WTC11 (cell line): ENCODE results near the gene PSD4. TPM values are rescaled to one million over a fixed set of nuclear protein-coding genes. Genes with fewer than 3 reads are reported as not detected.

Experiments used
- ATAC-seq: fragments of 200-7000 bp; cut with Tn5 transposase; 2 replicates; pipeline ENCODE4 v1.10.0; 2021; ENCODE audit warnings: mild to moderate bottlenecking, moderate library complexity
- CTCF ChIA-PET: fragments of 300-600 bp; sonication (Branson Sonifier 250); formaldehyde crosslinking; loops from one replicate; lab custom pipeline; 2021; ENCODE audit warnings: antibody characterized with exemption; lab: Charles Lee
- POLR2A ChIA-PET: fragments of 350-600 bp; sonication (Branson Sonifier 250); formaldehyde crosslinking; loops from one replicate; lab custom pipeline; 2021; ENCODE audit warnings: antibody characterized with exemption; lab: Charles Lee
- DNase-seq: peaks from one replicate; pipeline ENCODE4 v3.0.0; 2021; ENCODE audit warnings: low spot score
- H3K27ac Mint-ChIP-seq: 2 replicates; pipeline ENCODE4 v1.8.0; 2021; ENCODE audit warnings: mixed read lengths
- H3K27me3 Mint-ChIP-seq: 2 replicates; pipeline ENCODE4 v1.8.0; 2021; ENCODE audit warnings: low read depth, mild to moderate bottlenecking, moderate library complexity, mixed read lengths
- H3K36me3 Mint-ChIP-seq: 2 replicates; pipeline ENCODE4 v1.8.0; 2021; ENCODE audit warnings: mixed read lengths
- H3K4me1 Mint-ChIP-seq: 2 replicates; pipeline ENCODE4 v1.8.0; 2022; ENCODE audit warnings: mixed read lengths
- H3K4me3 Mint-ChIP-seq: 2 replicates; pipeline ENCODE4 v1.8.0; 2021; ENCODE audit warnings: mild to moderate bottlenecking, moderate library complexity, mixed read lengths
- H3K9me3 Mint-ChIP-seq: 2 replicates; pipeline ENCODE4 v1.8.0; 2021; ENCODE audit warnings: mixed read lengths
- AR ChIP-seq: fragments of 250-450 bp; sonication (Bioruptor Pico); IDR thresholded peaks from 2 replicates; pipeline ENCODE4 v1.9.0; 2021; ENCODE audit warnings: mild to moderate bottlenecking
- EMX1 ChIP-seq: fragments of 250-450 bp; sonication (Bioruptor Pico); IDR thresholded peaks from 2 replicates; pipeline ENCODE4 v1.8.0; 2021; ENCODE audit warnings: mild to moderate bottlenecking
- ERG ChIP-seq: fragments of 250-450 bp; sonication (Bioruptor Pico); IDR thresholded peaks from 2 replicates; pipeline ENCODE4 v1.8.0; 2021; ENCODE audit warnings: mild to moderate bottlenecking
- HMGXB4 ChIP-seq: sonication (generic); formaldehyde crosslinking; IDR thresholded peaks from 2 replicates; pipeline ENCODE4 v1.8.1; 2023; ENCODE audit warnings: mild to moderate bottlenecking, moderate library complexity, missing genetic modification reagents
- JUN ChIP-seq: sonication (generic); formaldehyde crosslinking; IDR thresholded peaks from 2 replicates; pipeline ENCODE4 v1.8.0; 2023; ENCODE audit warnings: mild to moderate bottlenecking, missing genetic modification reagents
- NR3C1 ChIP-seq: sonication (generic); formaldehyde crosslinking; conservative IDR thresholded peaks from 2 replicates; pipeline ENCODE4 v1.8.1; 2023; ENCODE audit warnings: low read depth, mild to moderate bottlenecking, missing genetic modification reagents
- PREB ChIP-seq: sonication (generic); formaldehyde crosslinking; IDR thresholded peaks from 2 replicates; pipeline ENCODE4 v1.8.1; 2022; ENCODE audit warnings: mild to moderate bottlenecking, missing genetic modification reagents, moderate library complexity, borderline replicate concordance
- SMAD4 ChIP-seq: sonication (generic); formaldehyde crosslinking; IDR thresholded peaks from 2 replicates; pipeline ENCODE4 v1.8.0; 2022; ENCODE audit warnings: mild to moderate bottlenecking, missing genetic modification reagents
- TCF7 ChIP-seq: sonication (generic); formaldehyde crosslinking; IDR thresholded peaks from 2 replicates; pipeline ENCODE4 v1.8.0; 2022; ENCODE audit warnings: mild to moderate bottlenecking, low read depth, missing genetic modification reagents, moderate library complexity
- USF1 ChIP-seq: sonication (generic); formaldehyde crosslinking; IDR thresholded peaks from 2 replicates; pipeline ENCODE4 v1.8.0; 2022; ENCODE audit warnings: mild to moderate bottlenecking, missing genetic modification reagents
- ZBTB21 ChIP-seq: sonication (generic); formaldehyde crosslinking; IDR thresholded peaks from 2 replicates; pipeline ENCODE4 v1.8.1; 2023; ENCODE audit warnings: mild to moderate bottlenecking, missing genetic modification reagents, borderline replicate concordance
- ZNF263 ChIP-seq: sonication (generic); formaldehyde crosslinking; IDR thresholded peaks from 2 replicates; pipeline ENCODE4 v1.8.1; 2022; ENCODE audit warnings: low read depth, mild to moderate bottlenecking, moderate library complexity, missing genetic modification reagents
- ZNF281 ChIP-seq: sonication (generic); formaldehyde crosslinking; IDR thresholded peaks from 2 replicates; pipeline ENCODE4 v1.8.0; 2023; ENCODE audit warnings: mild to moderate bottlenecking, missing genetic modification reagents
- ZNF317 ChIP-seq: sonication (generic); formaldehyde crosslinking; IDR thresholded peaks from 2 replicates; pipeline ENCODE4 v1.8.1; 2023; ENCODE audit warnings: low read depth, mild to moderate bottlenecking, moderate library complexity, missing genetic modification reagents, borderline replicate concordance
- ZNF512 ChIP-seq: sonication (generic); formaldehyde crosslinking; IDR thresholded peaks from 2 replicates; pipeline ENCODE4 v1.8.1; 2022; ENCODE audit warnings: missing genetic modification reagents, borderline replicate concordance
- total RNA-seq: library from RNA; stranded (reverse); gene quantifications from 3 replicates; pipeline ENCODE4 v1.2.3, GENCODE V29; 2021

PSD4 gene
- total RNA-seq, 1 experiment from 2014 or later = 1.5 TPM

GRCh38 chr2:113174376-113174750, 592 bp downstream of the PSD4 start (continued):
- TF ChIP-seq HMGXB4 (CRISPR knock-in tag) (no peak), ERG (no peak)
- TF ChIP-seq, all 79 proteins: peak for 0

- Mint-ChIP-seq H3K9me3 (no peaks in the 10 kb centered on the region), H3K27ac (no peak overlapping the region), H3K36me3 (no peaks in the 10 kb centered on the region), H3K4me1 (peaks cover 22% of the 10 kb centered on the region), H3K4me3 (no peak overlapping the region), H3K27me3 (no peaks in the 10 kb centered on the region; the same call in 1 of the 2 replicates)
- ATAC-seq (no peak), DNase-seq (no peak)
- TF ChIP-seq USF1 (no peak), SMAD4 (no peak), PREB (CRISPR knock-in tag) (no peak), TCF7 (CRISPR knock-in tag) (no peak), ZNF512 (CRISPR knock-in tag) (no peak), ZNF263 (CRISPR knock-in tag) (no peak)
- ChIA-PET CTCF (interaction anchor here (0.5 to 5.3 kb wide), 12 partner anchors 10 to 232 kb away, joined by 3 to 42 read pairs (median 4); no protein-coding TSS in a partner anchor), POLR2A (no interaction called here)
These were observed 1.4 kb downstream of the PSD4 start for GRCh38 chr2:113175042-113175628.

- H3K4me3 Mint-ChIP-seq = no peak overlapping the region
- peaks cover 28% of the 10 kb centered on the region for H3K4me1 Mint-ChIP-seq
- ATAC-seq (no peak), DNase-seq (no peak)
- H3K9me3 Mint-ChIP-seq = no peaks in the 10 kb centered on the region
- H3K27ac Mint-ChIP-seq = no peak overlapping the region
- CTCF ChIA-PET = interaction anchor here (0.8 to 5.3 kb wide), 6 partner anchors 11 to 96 kb away, joined by 3 to 42 read pairs (median 6); no protein-coding TSS in a partner anchor
- POLR2A ChIA-PET = no interaction called here
- no peaks in the 10 kb centered on the region for H3K36me3 Mint-ChIP-seq
- no peaks in the 10 kb centered on the region; the same call in 1 of the 2 replicates for H3K27me3 Mint-ChIP-seq
- no peak for TF ChIP-seq EMX1 (CRISPR knock-in tag)
- TF ChIP-seq ZNF281 = no peak
- TF ChIP-seq ZNF317 (CRISPR knock-in tag) = no peak
- no peak for TF ChIP-seq AR
- no peak for TF ChIP-seq ZBTB21 (CRISPR knock-in tag)
- no peak for TF ChIP-seq ZNF512 (CRISPR knock-in tag)
- no peak for TF ChIP-seq NR3C1 (CRISPR knock-in tag)
- TF ChIP-seq JUN (CRISPR knock-in tag) = no peak
These were observed 2.2 kb downstream of the PSD4 start for GRCh38 chr2:113175736-113176695.
